ENCODE measurements around the gene FGF8. TPM values are rescaled to one million over a fixed set of nuclear protein-coding genes. Genes with fewer than 3 reads are reported as not detected.

The FGF8 gene
- total and polyA plus RNA-seq, 4 donors, result 0.08 TPM; not detected in 3

- Histone ChIP-seq H3K4me3 (peak within 1 kb of the TSS; percentile 76), H3K36me3 (ENCODE audit: control insufficient read depth in 4 of 4, insufficient read depth in 4 of 4, low read length in 4 of 4) (peaks cover 13 to 31% (median 21%) of the 10 kb centered on the region in 4 donors), H3K9me3 (ENCODE audit: control insufficient read depth in 4 of 4, insufficient read depth in 3 of 4, low read length in 3 of 4) (no peaks in the 10 kb centered on the region), H3K27ac (ENCODE audit: low read depth in 1 of 2, low read length in 1 of 2) (peak within 1 kb of the TSS; percentile 25 to 39), H3K4me1 (ENCODE audit: control insufficient read depth in 5 of 5, insufficient read depth in 5 of 5, low read length in 5 of 5) (peaks cover 3 to 35% (median 18%) of the 10 kb centered on the region in 5 donors), H3K27me3 (ENCODE audit: control insufficient read depth in 3 of 3, insufficient read depth in 3 of 3, low read length in 2 of 3) (peaks cover 0 to 25% (median 17%) of the 10 kb centered on the region in 3 donors), H3K9ac (ENCODE audit: insufficient read depth in 1 of 2, low read length in 2 of 2) (peak within 1 kb of the TSS; percentile 34 to 38)
- ATAC-seq (ENCODE audit: insufficient read depth, low FRiP score), result peak; percentile 36
- TF ChIP-seq CTCF (IDR thresholded peaks at IDR 0.05; ENCODE audit: control extremely low read depth, extremely low read depth), result no peak
- WGBS, 2 donors, result 1 to 2% methylated on average over 57 of the region's 57 CpGs
- peak; percentile 89 to 92 (median 91) for DNase-seq
Measured at GRCh38 chr10:101782811-101783735, 7.2 kb upstream of the FGF8 start, which contains the start of gene NPM3. TSS of gene NPM3 (minus strand) at chr10:101783446. CDS start at chr10:101783390, 56 bp downstream.

- peaks cover 3 to 35% (median 18%) of the 10 kb centered on the region in 5 donors for H3K4me1 ChIP-seq (ENCODE audit: control insufficient read depth in 5 of 5, insufficient read depth in 5 of 5, low read length in 5 of 5)
- peaks cover 11 to 25% (median 18%) of the 10 kb centered on the region in 4 donors for H3K36me3 ChIP-seq (ENCODE audit: control insufficient read depth in 4 of 4, insufficient read depth in 4 of 4, low read length in 4 of 4)
- ATAC-seq (ENCODE audit: insufficient read depth, low FRiP score), result no peak
- no peaks in the 10 kb centered on the region for H3K9me3 ChIP-seq (ENCODE audit: control insufficient read depth in 4 of 4, insufficient read depth in 3 of 4, low read length in 3 of 4)
- H3K27ac ChIP-seq (ENCODE audit: low read depth in 1 of 2, low read length in 1 of 2), result no peak overlapping the region
- H3K4me3 ChIP-seq, result peak overlapping the region; percentile 76
- 62 to 69% methylated on average over 17 of the region's 17 CpGs for WGBS, 2 donors
- TF ChIP-seq CTCF (IDR thresholded peaks at IDR 0.05; ENCODE audit: control extremely low read depth, extremely low read depth), result no peak
- no peak overlapping the region for H3K9ac ChIP-seq (ENCODE audit: insufficient read depth in 1 of 2, low read length in 2 of 2)
- peaks cover 0 to 34% (median 26%) of the 10 kb centered on the region in 3 donors for H3K27me3 ChIP-seq (ENCODE audit: control insufficient read depth in 3 of 3, insufficient read depth in 3 of 3, low read length in 2 of 3)
- DNase-seq, result no peak
Measured at GRCh38 chr10:101781984-101782810, 6.3 kb upstream of the FGF8 start.

GRCh38 chr10:101781655-101781983, 5.7 kb upstream of the FGF8 start:
- no peak for DNase-seq
- WGBS, 2 donors, result 76 to 81% methylated on average over 7 of the region's 7 CpGs
- Histone ChIP-seq H3K4me3 (no peak overlapping the region), H3K9ac (ENCODE audit: insufficient read depth in 1 of 2, low read length in 2 of 2) (no peak overlapping the region), H3K4me1 (ENCODE audit: control insufficient read depth in 5 of 5, insufficient read depth in 5 of 5, low read length in 5 of 5) (peaks cover 3 to 35% (median 18%) of the 10 kb centered on the region in 5 donors), H3K27me3 (ENCODE audit: control insufficient read depth in 3 of 3, insufficient read depth in 3 of 3, low read length in 2 of 3) (peaks cover 0 to 40% (median 31%) of the 10 kb centered on the region in 3 donors), H3K9me3 (ENCODE audit: control insufficient read depth in 4 of 4, insufficient read depth in 3 of 4, low read length in 3 of 4) (no peaks in the 10 kb centered on the region), H3K36me3 (ENCODE audit: control insufficient read depth in 4 of 4, insufficient read depth in 4 of 4, low read length in 4 of 4) (peaks cover 9 to 23% (median 15%) of the 10 kb centered on the region in 4 donors), H3K27ac (ENCODE audit: low read depth in 1 of 2, low read length in 1 of 2) (no peak overlapping the region)
- no peak for ATAC-seq (ENCODE audit: insufficient read depth, low FRiP score)
- TF ChIP-seq CTCF (IDR thresholded peaks at IDR 0.05; ENCODE audit: control extremely low read depth, extremely low read depth), result no peak

Data from lung (tissue), 12 donors.